ENCODE data around the gene TPD52L1. TPM values are rescaled to one million over a fixed set of nuclear protein-coding genes. Genes with fewer than 3 reads are reported as not detected.

TPD52L1 gene
- total and polyA plus RNA-seq, 7 donors: 8.1 to 98.9 (median 61.0) TPM

DNA sequence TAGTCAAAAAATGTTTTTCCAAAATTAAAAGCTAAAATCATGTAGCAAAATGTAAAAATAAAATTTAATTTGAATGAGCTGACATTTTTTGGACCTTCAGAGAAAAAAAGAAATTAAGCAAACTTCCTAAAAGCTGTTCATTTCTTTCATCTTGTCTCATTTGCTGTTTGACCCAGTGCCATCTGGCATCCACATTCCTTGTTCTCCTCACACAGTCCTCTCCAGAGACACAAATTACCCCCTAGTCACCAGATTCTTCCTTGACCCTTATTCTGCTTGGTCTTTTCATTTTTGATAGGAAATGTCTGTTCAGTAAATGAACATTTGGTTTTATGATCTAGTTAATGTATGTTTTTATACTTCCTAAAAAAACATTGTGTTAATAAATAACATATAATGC lies 93.0 kb downstream of the TPD52L1 start:
- intact Hi-C loops (cut with DNase I): no loop called here
- no peaks in the 10 kb centered on the region for H3K36me3 ChIP-seq
- H3K27me3 ChIP-seq: no peaks in the 10 kb centered on the region
- H3K27ac ChIP-seq: no peak overlapping the region
- no peaks in the 10 kb centered on the region for H3K9me3 ChIP-seq
- TF ChIP-seq, protein P1, sequence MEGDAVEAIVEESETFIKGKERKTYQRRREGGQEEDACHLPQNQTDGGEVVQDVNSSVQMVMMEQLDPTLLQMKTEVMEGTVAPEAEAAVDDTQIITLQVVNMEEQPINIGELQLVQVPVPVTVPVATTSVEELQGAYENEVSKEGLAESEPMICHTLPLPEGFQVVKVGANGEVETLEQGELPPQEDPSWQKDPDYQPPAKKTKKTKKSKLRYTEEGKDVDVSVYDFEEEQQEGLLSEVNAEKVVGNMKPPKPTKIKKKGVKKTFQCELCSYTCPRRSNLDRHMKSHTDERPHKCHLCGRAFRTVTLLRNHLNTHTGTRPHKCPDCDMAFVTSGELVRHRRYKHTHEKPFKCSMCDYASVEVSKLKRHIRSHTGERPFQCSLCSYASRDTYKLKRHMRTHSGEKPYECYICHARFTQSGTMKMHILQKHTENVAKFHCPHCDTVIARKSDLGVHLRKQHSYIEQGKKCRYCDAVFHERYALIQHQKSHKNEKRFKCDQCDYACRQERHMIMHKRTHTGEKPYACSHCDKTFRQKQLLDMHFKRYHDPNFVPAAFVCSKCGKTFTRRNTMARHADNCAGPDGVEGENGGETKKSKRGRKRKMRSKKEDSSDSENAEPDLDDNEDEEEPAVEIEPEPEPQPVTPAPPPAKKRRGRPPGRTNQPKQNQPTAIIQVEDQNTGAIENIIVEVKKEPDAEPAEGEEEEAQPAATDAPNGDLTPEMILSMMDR (IDR thresholded peaks at IDR 0.05): no peak
- TF ChIP-seq POLR2AphosphoS5 (IDR thresholded peaks at IDR 0.05) (no peak), POLR2A (IDR thresholded peaks at IDR 0.05) (no peak)
- H3K4me3 ChIP-seq: no peak overlapping the region
- DNase-seq: no peak
- peaks cover 0 to 3% (median 0%) of the 10 kb centered on the region in 4 donors for H3K4me1 ChIP-seq

DNA sequence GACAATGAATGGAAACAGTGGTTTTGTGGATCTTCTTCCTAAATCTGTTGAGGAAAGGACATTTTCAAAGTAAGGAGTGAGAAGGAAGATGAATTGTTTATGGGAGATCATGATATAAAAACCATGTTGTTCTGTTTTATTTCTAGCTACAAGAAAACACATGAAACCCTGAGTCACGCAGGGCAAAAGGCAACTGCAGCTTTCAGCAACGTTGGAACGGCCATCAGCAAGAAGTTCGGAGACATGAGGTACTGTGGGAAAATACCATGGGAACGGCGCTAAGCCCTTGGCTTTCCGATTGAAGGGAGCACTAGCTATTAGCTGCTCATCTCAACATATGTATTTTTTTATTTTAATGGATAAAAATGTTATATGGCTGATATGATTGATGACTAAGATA lies 94.6 kb downstream of the TPD52L1 start:
- no peak for DNase-seq
- H3K4me1 ChIP-seq: peaks cover 0 to 8% (median 0%) of the 10 kb centered on the region in 4 donors
- TF ChIP-seq POLR2AphosphoS5 (IDR thresholded peaks at IDR 0.05) (no peak), POLR2A (IDR thresholded peaks at IDR 0.05) (no peak), EP300 (IDR thresholded peaks at IDR 0.05) (no peak)
- TF ChIP-seq, protein P1 (IDR thresholded peaks at IDR 0.05): no peak
- no peaks in the 10 kb centered on the region for H3K27me3 ChIP-seq
- 89 to 95% methylated on average over 7 of the region's 7 CpGs for WGBS, 2 donors
- H3K9me3 ChIP-seq: no peaks in the 10 kb centered on the region
- intact Hi-C loops (cut with DNase I): no loop called here
- no peak overlapping the region for H3K27ac ChIP-seq
- no peaks in the 10 kb centered on the region for H3K36me3 ChIP-seq
- H3K4me3 ChIP-seq: no peak overlapping the region

DNA sequence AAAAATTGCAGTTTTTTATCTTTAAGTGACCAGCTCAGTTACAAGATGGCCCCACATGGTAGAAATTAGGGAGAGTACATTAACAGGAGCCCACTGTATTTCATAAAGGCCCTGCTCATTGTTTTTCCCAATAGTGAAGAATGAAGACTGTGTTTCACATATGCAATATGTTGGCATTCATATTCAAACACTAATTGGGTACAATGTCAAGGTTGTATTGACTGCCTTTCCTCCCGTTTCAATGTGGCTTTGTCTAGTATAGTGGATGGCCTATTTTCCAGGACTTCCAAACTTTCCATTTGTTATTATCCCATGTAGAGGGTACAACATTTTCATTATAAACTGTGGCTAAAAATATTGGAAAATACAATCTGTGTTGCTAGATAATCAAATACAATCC lies 96.9 kb downstream of the TPD52L1 start:
- TF ChIP-seq POLR2AphosphoS5 (IDR thresholded peaks at IDR 0.05) (no peak), EP300 (IDR thresholded peaks at IDR 0.05) (no peak), POLR2A (IDR thresholded peaks at IDR 0.05) (no peak)
- TF ChIP-seq, protein P1 (IDR thresholded peaks at IDR 0.05): no peak
- Histone ChIP-seq H3K9me3 (no peaks in the 10 kb centered on the region), H3K27ac (no peak overlapping the region), H3K4me3 (no peak overlapping the region), H3K27me3 (no peaks in the 10 kb centered on the region), H3K4me1 (peaks cover 0 to 13% (median 0%) of the 10 kb centered on the region in 4 donors), H3K36me3 (no peaks in the 10 kb centered on the region)
- intact Hi-C loops (cut with DNase I): no loop called here
- no peak for DNase-seq
- WGBS, 2 donors: 90 to 92% methylated on average over 1 of the region's 1 CpG

DNA sequence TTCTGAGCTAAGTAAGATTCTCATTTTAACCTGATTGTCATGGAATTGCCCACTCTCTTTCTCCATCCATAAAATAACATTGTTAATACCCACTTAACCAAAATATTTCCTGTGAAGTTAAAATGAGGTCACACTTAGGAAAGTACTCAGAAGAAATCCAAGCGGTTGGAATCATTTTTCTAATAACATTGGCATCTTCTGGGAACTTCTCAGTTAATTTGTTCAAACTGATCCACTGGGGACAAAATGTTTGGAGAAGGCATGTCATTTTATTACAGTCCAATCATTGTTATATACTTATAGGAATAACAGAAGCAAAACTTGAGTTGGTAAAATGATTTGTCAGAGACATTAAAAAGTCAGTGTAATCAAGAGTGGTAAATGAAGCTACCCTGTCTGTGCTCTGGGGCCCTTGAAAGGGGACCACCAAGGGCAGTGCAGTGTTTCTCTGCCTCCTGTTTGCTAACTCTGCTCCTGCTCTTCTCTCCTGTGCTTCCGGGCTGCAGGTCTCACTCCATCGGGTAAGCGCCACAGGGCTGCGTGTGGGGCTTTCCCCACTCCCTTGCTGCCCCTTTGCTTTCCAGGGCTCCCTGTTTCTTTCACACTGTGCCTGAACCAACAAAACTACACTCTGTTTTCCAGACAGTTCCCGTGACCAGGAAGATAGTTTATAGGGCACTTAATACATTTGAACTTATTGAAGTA lies 98.1 kb downstream of the TPD52L1 start:
- 74 to 84% methylated on average over 6 of the region's 6 CpGs for WGBS, 2 donors

More for the DNA sequence above, 98.1 kb downstream of the TPD52L1 start:
- Histone ChIP-seq H3K27ac (peak overlapping the region in 1 of 4 donors; percentile 35), H3K36me3 (no peaks in the 10 kb centered on the region), H3K4me1 (peaks cover 0 to 13% (median 0%) of the 10 kb centered on the region in 4 donors), H3K27me3 (no peaks in the 10 kb centered on the region), H3K9me3 (no peaks in the 10 kb centered on the region), H3K4me3 (no peak overlapping the region)
- no peak for DNase-seq
- TF ChIP-seq POLR2A (IDR thresholded peaks at IDR 0.05) (no peak), EP300 (IDR thresholded peaks at IDR 0.05) (no peak), POLR2AphosphoS5 (IDR thresholded peaks at IDR 0.05) (no peak)
- TF ChIP-seq, protein P1 (IDR thresholded peaks at IDR 0.05): no peak
- intact Hi-C loops (cut with DNase I): no loop called here
